CD4-positive, CD25-positive, alpha-beta regulatory T cell (primary cell): ENCODE data around the gene LSM14A. TPM values are rescaled to one million over a fixed set of nuclear protein-coding genes. Genes with fewer than 3 reads are reported as not detected.

Source experiments
- ATAC-seq, 2 donors: fragments of 150-1000 bp; cut with Tn5 transposase; one replicate each; pipeline ENCODE4 v1.10.0; 2021; ENCODE audit warnings: low read depth in 2 of 2, moderate number of reproducible peaks in 2 of 2, moderate library complexity in 1 of 2
- DNase-seq, 3 donors: peaks; one replicate each; pipeline versions ENCODE4 v3.0.0 to v3.0.0-alpha.2; 2012 to 2022; ENCODE audit warnings: mixed read lengths in 1 of 3
- H3K27ac ChIP-seq: one replicate; pipeline ENCODE4 v1.7.0; 2013; ENCODE audit warnings: mild to moderate bottlenecking, low read length; ENCODE audit not compliant: insufficient read depth, poor library complexity, severe bottlenecking
- H3K27me3 ChIP-seq: one replicate; pipeline ENCODE4 v1.7.0; 2013; ENCODE audit warnings: low read length; ENCODE audit not compliant: control insufficient read depth, insufficient read depth
- H3K36me3 ChIP-seq: one replicate; pipeline ENCODE4 v1.7.0; 2013; ENCODE audit warnings: mild to moderate bottlenecking, low read length, moderate library complexity; ENCODE audit not compliant: control insufficient read depth, insufficient read depth
- H3K4me1 ChIP-seq: 2 replicates; pipeline ENCODE4 v1.7.0; 2013; ENCODE audit warnings: mild to moderate bottlenecking, low read length; ENCODE audit not compliant: insufficient read depth, control insufficient read depth, poor library complexity, severe bottlenecking
- H3K4me3 ChIP-seq: one replicate; pipeline ENCODE4 v1.7.0; 2013; ENCODE audit warnings: low read depth, mild to moderate bottlenecking, low read length, moderate library complexity
- H3K9me3 ChIP-seq, 2 experiments: 1 replicate in 1 of 2; 2 replicates in 1 of 2; pipeline ENCODE4 v1.7.0; 2013; ENCODE audit warnings: low read length in 2 of 2, mild to moderate bottlenecking in 1 of 2, moderate library complexity in 1 of 2; ENCODE audit not compliant: control insufficient read depth in 2 of 2
- H3K27ac Mint-ChIP-seq, 3 donors: one replicate each; pipeline ENCODE4 v1.8.0; 2020 to 2022; ENCODE audit warnings: mild to moderate bottlenecking in 3 of 3, mixed read lengths in 3 of 3, moderate library complexity in 2 of 3
- H3K27me3 Mint-ChIP-seq: one replicate; pipeline ENCODE4 v1.8.0; 2022; ENCODE audit warnings: mild to moderate bottlenecking, mixed read lengths
- H3K36me3 Mint-ChIP-seq: one replicate; pipeline ENCODE4 v1.8.0; 2020; ENCODE audit warnings: mixed read lengths
- H3K4me1 Mint-ChIP-seq, 4 donors: one replicate each; pipeline ENCODE4 v1.8.0; 2020 to 2022; ENCODE audit warnings: mixed read lengths in 4 of 4, mild to moderate bottlenecking in 1 of 4
- H3K4me3 Mint-ChIP-seq, 4 donors: one replicate each; pipeline ENCODE4 v1.8.0; 2020 to 2022; ENCODE audit warnings: mild to moderate bottlenecking in 4 of 4, mixed read lengths in 4 of 4, moderate library complexity in 3 of 4
- H3K9me3 Mint-ChIP-seq, 7 donors: one replicate each; pipeline ENCODE4 v1.8.0; 2020 to 2022; ENCODE audit warnings: mixed read lengths in 7 of 7, mild to moderate bottlenecking in 3 of 7, moderate library complexity in 2 of 7
- polyA plus RNA-seq, 4 donors: library from polyadenylated mRNA; unstranded; fragments of 300-500 nt; fragmentation: Illumina TruSeq; gene quantifications; one replicate each; pipeline ENCODE4 v1.2.3, GENCODE V29; 2021
- total RNA-seq: library from RNA; stranded (reverse); gene quantifications from one replicate; pipeline ENCODE4 v1.2.3, GENCODE V29; 2022

The LSM14A gene
- total and polyA plus RNA-seq, 5 donors from 2014 or later: 133 to 175 (median 150) TPM

- Mint-ChIP-seq H3K4me1 (peaks cover 20 to 78% (median 53%) of the 10 kb centered on the region in 4 donors), H3K4me3 (peak overlapping the region in 2 of 4 donors; percentile 72 to 84), H3K36me3 (peaks cover 13% of the 10 kb centered on the region), H3K27ac (peak overlapping the region in 2 of 3 donors; percentile 6 to 12), H3K9me3 (no peaks in the 10 kb centered on the region), H3K27me3 (no peaks in the 10 kb centered on the region)
- H3K36me3 ChIP-seq: peaks cover 3% of the 10 kb centered on the region
- DNase-seq: no peak
- peaks cover 9% of the 10 kb centered on the region for H3K4me1 ChIP-seq
- no peaks in the 10 kb centered on the region for H3K9me3 ChIP-seq
- H3K4me3 ChIP-seq: no peak overlapping the region
- no peak for ATAC-seq
- no peak overlapping the region for H3K27ac ChIP-seq
- no peaks in the 10 kb centered on the region for H3K27me3 ChIP-seq
Observed at GRCh38 chr19:34261334-34262109, 89.2 kb downstream of the LSM14A start.

- H3K27ac Mint-ChIP-seq: peak overlapping the region in 2 of 3 donors; percentile 56 to 75
- H3K9me3 Mint-ChIP-seq: no peaks in the 10 kb centered on the region
- DNase-seq (no peak), ATAC-seq (no peak)
- H3K4me1 Mint-ChIP-seq: peaks cover 19 to 74% (median 49%) of the 10 kb centered on the region in 4 donors
- peak overlapping the region in 1 of 4 donors; percentile 13 for H3K4me3 Mint-ChIP-seq
- H3K4me3 ChIP-seq: no peak overlapping the region
- H3K36me3 Mint-ChIP-seq: peaks cover 15% of the 10 kb centered on the region
- no peak overlapping the region for H3K27ac ChIP-seq
- H3K27me3 ChIP-seq: no peaks in the 10 kb centered on the region
- peaks cover 24% of the 10 kb centered on the region for H3K4me1 ChIP-seq
- H3K9me3 ChIP-seq: no peaks in the 10 kb centered on the region
- no peaks in the 10 kb centered on the region for H3K27me3 Mint-ChIP-seq
- H3K36me3 ChIP-seq: peaks cover 3% of the 10 kb centered on the region
Observed at GRCh38 chr19:34263745-34264237, 91.5 kb downstream of the LSM14A start.

DNA sequence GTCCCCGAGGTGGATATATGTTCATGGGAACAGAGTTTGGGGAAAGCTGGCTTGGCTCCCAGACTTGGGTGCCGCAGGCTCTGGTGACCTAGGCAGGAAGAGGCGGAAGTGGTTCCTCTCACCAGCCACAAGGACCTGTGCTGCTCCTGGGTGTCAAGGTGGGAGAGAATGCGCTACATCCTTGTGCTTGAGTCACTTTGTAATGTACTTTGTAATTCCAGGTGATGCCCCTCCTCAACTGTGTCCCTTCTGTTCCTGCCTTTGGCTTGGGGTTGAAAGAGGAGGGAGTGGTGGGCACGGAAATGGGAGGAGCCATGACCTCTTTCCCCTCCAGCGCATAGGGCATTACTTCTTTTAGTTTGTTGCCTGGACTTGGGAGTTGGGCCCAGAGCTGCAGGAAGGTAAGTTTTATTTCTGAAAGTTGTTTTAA is 92.9 kb downstream of the LSM14A start:
- peak overlapping the region in 2 of 4 donors; percentile 11 to 17 for H3K4me3 Mint-ChIP-seq
- peaks cover 38% of the 10 kb centered on the region for H3K4me1 ChIP-seq
- H3K4me3 ChIP-seq: no peak overlapping the region

GRCh38 chr19:34269081-34269480 is 96.8 kb downstream of the LSM14A start:
- Histone ChIP-seq H3K4me1 (peaks cover 62% of the 10 kb centered on the region), H3K36me3 (peaks cover 3% of the 10 kb centered on the region), H3K9me3 (no peaks in the 10 kb centered on the region), H3K27ac (peak overlapping the region; percentile 87), H3K27me3 (no peaks in the 10 kb centered on the region), H3K4me3 (peak overlapping the region; percentile 83)
- H3K4me1 Mint-ChIP-seq: peaks cover 20 to 89% (median 62%) of the 10 kb centered on the region in 4 donors
- H3K36me3 Mint-ChIP-seq: peaks cover 14% of the 10 kb centered on the region
- peak overlapping the region; percentile 84 to 97 (median 87) for H3K27ac Mint-ChIP-seq
- H3K27me3 Mint-ChIP-seq: no peaks in the 10 kb centered on the region
- no peak for ATAC-seq
- peak overlapping the region; percentile 68 to 80 (median 74) for H3K4me3 Mint-ChIP-seq
- DNase-seq: no peak
- no peaks in the 10 kb centered on the region for H3K9me3 Mint-ChIP-seq

More for the DNA sequence above, 92.9 kb downstream of the LSM14A start:
- Histone ChIP-seq H3K27me3 (no peaks in the 10 kb centered on the region), H3K9me3 (no peaks in the 10 kb centered on the region), H3K36me3 (peaks cover 3% of the 10 kb centered on the region), H3K27ac (no peak overlapping the region)
- H3K36me3 Mint-ChIP-seq: peaks cover 13% of the 10 kb centered on the region
- peak overlapping the region in 2 of 3 donors; percentile 32 to 73 for H3K27ac Mint-ChIP-seq
- peaks cover 19 to 76% (median 53%) of the 10 kb centered on the region in 4 donors for H3K4me1 Mint-ChIP-seq
- DNase-seq (no peak), ATAC-seq (no peak)
- H3K9me3 Mint-ChIP-seq: no peaks in the 10 kb centered on the region
- H3K27me3 Mint-ChIP-seq: no peaks in the 10 kb centered on the region

DNA sequence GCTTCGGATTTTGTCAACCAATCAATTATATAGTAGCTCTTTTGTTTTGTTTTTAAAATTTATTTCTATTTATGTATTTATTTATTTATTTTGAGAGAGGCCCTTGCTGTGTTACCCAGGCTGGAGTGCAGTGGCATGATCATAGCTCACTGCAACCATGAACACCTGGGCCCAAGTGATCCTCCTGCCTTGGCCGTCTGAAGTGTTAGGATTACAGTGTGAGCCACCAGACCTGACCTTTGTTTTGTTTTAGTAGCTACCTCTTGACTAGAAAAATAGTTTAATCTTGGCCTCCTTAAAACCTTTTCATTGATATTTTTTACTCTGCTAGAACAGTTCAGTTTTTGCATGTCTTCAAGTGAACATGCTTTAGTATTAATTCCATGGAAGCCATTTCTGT is 97.2 kb downstream of the LSM14A start:
- Mint-ChIP-seq H3K4me3 (peak overlapping the region; percentile 75 to 80 (median 77)), H3K9me3 (no peaks in the 10 kb centered on the region), H3K27ac (peak overlapping the region; percentile 94 to 98 (median 97)), H3K4me1 (peaks cover 22 to 89% (median 65%) of the 10 kb centered on the region in 4 donors), H3K27me3 (no peaks in the 10 kb centered on the region), H3K36me3 (peaks cover 16% of the 10 kb centered on the region)
- no peaks in the 10 kb centered on the region for H3K9me3 ChIP-seq
- ATAC-seq: no peak
- H3K27me3 ChIP-seq: no peaks in the 10 kb centered on the region
- H3K27ac ChIP-seq: peak overlapping the region; percentile 87
- H3K4me3 ChIP-seq: peak overlapping the region; percentile 83
- peaks cover 3% of the 10 kb centered on the region for H3K36me3 ChIP-seq
- no peak for DNase-seq
- peaks cover 62% of the 10 kb centered on the region for H3K4me1 ChIP-seq

DNA sequence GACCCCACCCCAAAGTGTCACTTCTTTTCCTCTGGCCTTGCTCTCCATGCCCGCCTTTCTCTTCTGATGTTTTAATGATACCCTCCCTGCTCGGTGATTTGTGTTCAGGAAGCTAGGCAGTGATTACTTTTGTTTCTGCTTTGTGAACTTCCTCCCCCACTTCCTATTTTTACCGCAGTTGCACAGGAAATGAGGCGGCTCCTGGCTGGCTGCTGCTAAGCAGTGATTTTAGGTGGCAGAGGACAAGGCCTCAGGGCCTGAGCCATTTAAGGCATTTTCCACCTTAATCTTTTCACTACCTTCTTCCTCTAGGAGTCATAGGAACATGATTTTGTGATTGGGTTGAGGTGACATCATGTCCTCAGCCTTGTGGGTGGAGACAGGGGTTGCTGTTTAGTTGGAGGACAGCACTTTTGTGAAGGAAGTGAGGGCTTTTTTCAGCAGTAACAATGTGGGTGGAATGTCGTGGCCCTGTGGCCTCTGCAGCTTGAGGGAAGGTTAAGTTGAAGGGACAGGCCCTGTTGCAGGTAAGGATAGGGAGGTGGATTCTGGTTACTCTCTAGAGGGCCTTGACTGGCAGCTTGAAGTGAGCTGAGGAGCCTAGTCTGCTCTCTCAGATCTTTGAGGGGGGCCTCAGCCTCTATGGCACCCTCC is 97.8 kb downstream of the LSM14A start:
- peak overlapping the region; percentile 83 for H3K4me3 ChIP-seq
- peak; percentile 90 to 94 for ATAC-seq
- peak; percentile 70 to 92 (median 86) for DNase-seq
- no peaks in the 10 kb centered on the region for H3K27me3 ChIP-seq
- H3K9me3 ChIP-seq: no peaks in the 10 kb centered on the region
- H3K27ac ChIP-seq: peak overlapping the region; percentile 87
- peak overlapping the region; percentile 94 to 98 (median 97) for H3K27ac Mint-ChIP-seq
- H3K4me3 Mint-ChIP-seq: peak overlapping the region; percentile 75 to 80 (median 77)
- H3K9me3 Mint-ChIP-seq: no peaks in the 10 kb centered on the region
- peaks cover 17% of the 10 kb centered on the region for H3K36me3 Mint-ChIP-seq
- peaks cover 28 to 89% (median 68%) of the 10 kb centered on the region in 4 donors for H3K4me1 Mint-ChIP-seq
- H3K27me3 Mint-ChIP-seq: no peaks in the 10 kb centered on the region
- peaks cover 60% of the 10 kb centered on the region for H3K4me1 ChIP-seq
- peaks cover 3% of the 10 kb centered on the region for H3K36me3 ChIP-seq

- peaks cover 47 to 92% (median 75%) of the 10 kb centered on the region in 4 donors for H3K4me1 Mint-ChIP-seq
- Histone ChIP-seq H3K4me1 (peaks cover 47% of the 10 kb centered on the region), H3K9me3 (no peaks in the 10 kb centered on the region), H3K36me3 (no peaks in the 10 kb centered on the region), H3K27me3 (no peaks in the 10 kb centered on the region), H3K4me3 (no peak overlapping the region), H3K27ac (no peak overlapping the region)
- peaks cover 0 to 3% (median 0%) of the 10 kb centered on the region in 7 donors for H3K9me3 Mint-ChIP-seq
- peaks cover 27% of the 10 kb centered on the region for H3K36me3 Mint-ChIP-seq
- H3K27me3 Mint-ChIP-seq: no peaks in the 10 kb centered on the region
- ATAC-seq (no peak), DNase-seq (no peak)
- H3K27ac Mint-ChIP-seq: peak overlapping the region; percentile 77 to 85 (median 78)
- peak overlapping the region in 2 of 4 donors; percentile 21 to 55 for H3K4me3 Mint-ChIP-seq
Observed at GRCh38 chr19:34273121-34273520, 100.8 kb downstream of the LSM14A start.
